Keratinocyte (primary cell): Measurements from ENCODE around the gene INPP4B.

ENCODE experiments used
- EZH2 ChIP-seq: IDR thresholded peaks from one replicate; pipeline ENCODE4 v1.6.1; 2012; ENCODE audit warnings: inconsistent platforms, mild to moderate bottlenecking, low read length, moderate library complexity
- TF ChIP-seq, protein P1 (sequence below), 3 experiments: IDR thresholded peaks in 1 of 3; conservative IDR thresholded peaks in 1 of 3; optimal IDR thresholded peaks in 1 of 3; 2 replicates in 2 of 3; 3 replicates in 1 of 3; pipeline versions ENCODE3 to v1.5.1; 2011; ENCODE audit warnings: low read length in 3 of 3, mild to moderate bottlenecking in 3 of 3, moderate library complexity in 2 of 3, control low read depth in 1 of 3, inconsistent platforms in 1 of 3; ENCODE audit not compliant: insufficient read depth in 2 of 3; ENCODE audit errors: extremely low read depth in 1 of 3

DNA sequence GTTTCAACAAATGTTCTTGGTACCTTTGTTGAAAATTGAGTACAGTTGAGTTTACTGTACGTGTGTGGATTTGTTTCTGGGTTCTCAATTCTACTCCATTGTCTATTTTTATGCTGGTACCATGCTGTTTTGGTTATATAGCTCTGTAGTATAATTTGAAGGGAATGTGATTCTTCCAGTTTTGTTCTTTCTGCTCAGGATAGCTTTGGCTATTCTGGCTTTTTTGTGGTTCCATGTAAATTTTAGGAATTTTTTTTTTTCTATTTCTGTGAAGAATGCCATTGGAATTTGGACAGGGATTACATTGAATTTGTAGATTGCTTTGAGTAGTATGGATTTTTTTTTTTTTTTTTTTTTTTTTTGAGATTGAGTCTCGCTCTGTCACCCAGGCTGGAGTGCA is 836.4 kb downstream of the INPP4B start:
- TF ChIP-seq, protein P1, sequence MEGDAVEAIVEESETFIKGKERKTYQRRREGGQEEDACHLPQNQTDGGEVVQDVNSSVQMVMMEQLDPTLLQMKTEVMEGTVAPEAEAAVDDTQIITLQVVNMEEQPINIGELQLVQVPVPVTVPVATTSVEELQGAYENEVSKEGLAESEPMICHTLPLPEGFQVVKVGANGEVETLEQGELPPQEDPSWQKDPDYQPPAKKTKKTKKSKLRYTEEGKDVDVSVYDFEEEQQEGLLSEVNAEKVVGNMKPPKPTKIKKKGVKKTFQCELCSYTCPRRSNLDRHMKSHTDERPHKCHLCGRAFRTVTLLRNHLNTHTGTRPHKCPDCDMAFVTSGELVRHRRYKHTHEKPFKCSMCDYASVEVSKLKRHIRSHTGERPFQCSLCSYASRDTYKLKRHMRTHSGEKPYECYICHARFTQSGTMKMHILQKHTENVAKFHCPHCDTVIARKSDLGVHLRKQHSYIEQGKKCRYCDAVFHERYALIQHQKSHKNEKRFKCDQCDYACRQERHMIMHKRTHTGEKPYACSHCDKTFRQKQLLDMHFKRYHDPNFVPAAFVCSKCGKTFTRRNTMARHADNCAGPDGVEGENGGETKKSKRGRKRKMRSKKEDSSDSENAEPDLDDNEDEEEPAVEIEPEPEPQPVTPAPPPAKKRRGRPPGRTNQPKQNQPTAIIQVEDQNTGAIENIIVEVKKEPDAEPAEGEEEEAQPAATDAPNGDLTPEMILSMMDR (optimal IDR thresholded peaks at IDR 0.05 in 1 of 3, IDR thresholded peaks at IDR 0.05 in 1 of 3, conservative IDR thresholded peaks at IDR 0.05 in 1 of 3; ENCODE audit: extremely low read depth in 1 of 3, insufficient read depth in 2 of 3, low read length in 3 of 3) = no peak
- TF ChIP-seq EZH2 = no peak
